Measurements from ENCODE around the gene ALX4.

Gene ALX4

DNA sequence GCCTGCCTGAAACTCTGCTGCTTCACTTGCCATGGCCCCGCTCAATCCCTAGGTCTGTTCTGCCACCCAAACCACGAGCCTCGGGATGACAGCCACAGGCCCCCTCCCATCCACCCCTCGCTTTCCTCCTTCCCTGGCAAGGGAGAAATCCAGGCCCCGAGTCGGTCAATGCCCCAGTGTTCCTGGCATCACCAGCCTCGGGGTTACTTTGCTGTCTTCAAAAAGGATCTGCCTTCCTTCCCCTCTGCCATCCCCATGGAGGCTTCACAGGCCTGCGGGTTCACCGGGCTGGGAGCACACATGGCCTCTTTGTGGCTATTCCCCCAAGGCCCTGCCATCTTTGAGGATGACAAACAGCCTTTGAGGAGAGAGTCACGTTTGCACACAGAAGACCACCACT is 38.8 kb upstream of the ALX4 start:
- H4K12ac ChIP-seq (ENCODE audit: low read depth, low read length), result no peak overlapping the region
- H3K23ac ChIP-seq (ENCODE audit: low read length), result no peak overlapping the region
- no peak overlapping the region for H3K27ac ChIP-seq (ENCODE audit: low read depth, low read length)
- H2BK12ac ChIP-seq (ENCODE audit: low read length), result no peak overlapping the region
- no peak overlapping the region for H2AFZ ChIP-seq (ENCODE audit: insufficient read depth, low read length, poor library complexity)
- H3K36me3 ChIP-seq (ENCODE audit: control insufficient read depth in 1 of 2, insufficient read depth in 2 of 2, low read length in 2 of 2), result no peaks in the 10 kb centered on the region
- no peak overlapping the region for H3K18ac ChIP-seq (ENCODE audit: low read length)
- H3K4me1 ChIP-seq (ENCODE audit: control insufficient read depth in 1 of 2, insufficient read depth in 2 of 2, low read length in 2 of 2), result no peaks in the 10 kb centered on the region
- no peak overlapping the region for H3K4me2 ChIP-seq (ENCODE audit: low read length)
- no peak overlapping the region for H2BK120ac ChIP-seq (ENCODE audit: insufficient read depth, low read length, poor library complexity)
- H3K14ac ChIP-seq (ENCODE audit: low read length), result no peak overlapping the region
- peaks cover 3% of the 10 kb centered on the region for H3K9me3 ChIP-seq (ENCODE audit: insufficient read depth, low read depth, low read length)
- no peaks in the 10 kb centered on the region for H3K79me2 ChIP-seq (ENCODE audit: control insufficient read depth, insufficient read depth, low read length, poor library complexity)
- WGBS (ENCODE audit: extremely low coverage, insufficient coverage, insufficient read length), result no CpG with 5 or more reads among the region's 10 CpGs
- no peak overlapping the region for H2AK5ac ChIP-seq (ENCODE audit: low read length)
- DNase-seq, result no peak
- H3K4ac ChIP-seq (ENCODE audit: low read depth, low read length), result no peak overlapping the region
- no peak overlapping the region for H3K4me3 ChIP-seq (ENCODE audit: low read depth, low read length)
- H3K79me1 ChIP-seq (ENCODE audit: low read length), result no peaks in the 10 kb centered on the region
- H3K27me3 ChIP-seq (ENCODE audit: insufficient read depth, low read length), result peaks cover 2% of the 10 kb centered on the region
- no peak overlapping the region for H4K91ac ChIP-seq (ENCODE audit: low read depth, low read length)
- H4K8ac ChIP-seq (ENCODE audit: low read depth, low read length), result no peak overlapping the region
- H3K9ac ChIP-seq (ENCODE audit: low read length), result no peak overlapping the region
- no peak overlapping the region for H2BK5ac ChIP-seq (ENCODE audit: low read depth, low read length, poor library complexity)

DNA sequence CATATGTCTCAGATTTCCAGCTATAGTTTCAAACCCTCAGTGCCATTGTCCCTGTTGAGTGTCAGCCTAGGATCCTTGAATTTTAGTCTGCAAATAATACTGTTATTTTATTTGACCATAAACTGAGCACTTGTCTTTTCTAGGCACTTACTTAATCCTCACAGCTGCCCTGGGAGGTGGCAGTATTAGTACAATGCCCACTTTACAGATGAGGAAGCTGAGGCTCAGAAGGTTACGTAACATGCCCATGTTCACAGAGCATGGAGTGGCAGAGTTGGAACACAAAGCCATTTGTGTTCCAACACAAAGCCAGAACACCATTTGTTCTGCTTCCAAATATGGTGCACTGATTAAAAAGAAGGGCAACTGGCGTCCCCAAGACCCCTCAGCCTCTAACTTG is 38.2 kb upstream of the ALX4 start:
- no peak overlapping the region for H2BK12ac ChIP-seq (ENCODE audit: low read length)
- H3K4me1 ChIP-seq (ENCODE audit: control insufficient read depth in 1 of 2, insufficient read depth in 2 of 2, low read length in 2 of 2), result no peaks in the 10 kb centered on the region
- H3K18ac ChIP-seq (ENCODE audit: low read length), result no peak overlapping the region
- H2AFZ ChIP-seq (ENCODE audit: insufficient read depth, low read length, poor library complexity), result no peak overlapping the region
- H4K12ac ChIP-seq (ENCODE audit: low read depth, low read length), result no peak overlapping the region
- H2BK120ac ChIP-seq (ENCODE audit: insufficient read depth, low read length, poor library complexity), result no peak overlapping the region
- no CpG with 5 or more reads among the region's 2 CpGs for WGBS (ENCODE audit: extremely low coverage, insufficient coverage, insufficient read length)
- H4K91ac ChIP-seq (ENCODE audit: low read depth, low read length), result no peak overlapping the region
- H3K4ac ChIP-seq (ENCODE audit: low read depth, low read length), result no peak overlapping the region
- no peaks in the 10 kb centered on the region for H3K36me3 ChIP-seq (ENCODE audit: control insufficient read depth in 1 of 2, insufficient read depth in 2 of 2, low read length in 2 of 2)
- H3K79me2 ChIP-seq (ENCODE audit: control insufficient read depth, insufficient read depth, low read length, poor library complexity), result no peaks in the 10 kb centered on the region
- H3K9ac ChIP-seq (ENCODE audit: low read length), result no peak overlapping the region
- H3K4me2 ChIP-seq (ENCODE audit: low read length), result no peak overlapping the region
- no peak overlapping the region for H2AK5ac ChIP-seq (ENCODE audit: low read length)
- H3K9me3 ChIP-seq (ENCODE audit: insufficient read depth, low read depth, low read length), result peaks cover 3% of the 10 kb centered on the region
- H3K79me1 ChIP-seq (ENCODE audit: low read length), result no peaks in the 10 kb centered on the region
- no peak overlapping the region for H3K23ac ChIP-seq (ENCODE audit: low read length)
- H3K27me3 ChIP-seq (ENCODE audit: insufficient read depth, low read length), result peaks cover 2% of the 10 kb centered on the region
- no peak overlapping the region for H4K8ac ChIP-seq (ENCODE audit: low read depth, low read length)
- H3K14ac ChIP-seq (ENCODE audit: low read length), result no peak overlapping the region
- H3K27ac ChIP-seq (ENCODE audit: low read depth, low read length), result no peak overlapping the region
- DNase-seq, result no peak
- no peak overlapping the region for H2BK5ac ChIP-seq (ENCODE audit: low read depth, low read length, poor library complexity)
- H3K4me3 ChIP-seq (ENCODE audit: low read depth, low read length), result no peak overlapping the region

DNA sequence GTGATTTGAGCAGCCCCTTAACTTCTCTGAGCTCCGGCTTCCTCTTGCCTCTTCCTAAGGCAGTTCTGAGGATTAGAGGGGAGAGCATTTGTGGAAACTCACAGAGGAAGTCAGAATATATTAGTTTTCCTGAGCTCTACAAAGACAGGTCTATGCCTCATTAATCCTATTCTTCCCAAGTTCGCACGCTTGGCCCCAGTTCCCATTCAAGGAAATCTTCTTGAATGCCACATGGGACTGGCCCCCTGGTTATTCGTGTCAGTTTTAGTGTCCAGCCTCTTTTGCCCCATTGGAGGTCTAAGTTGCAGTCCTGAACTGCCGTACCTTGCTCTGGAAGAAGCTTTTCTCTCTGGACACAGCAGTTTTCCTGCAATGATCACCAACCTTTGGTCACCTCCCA is 37.6 kb upstream of the ALX4 start:
- Histone ChIP-seq H3K4me2 (ENCODE audit: low read length) (no peak overlapping the region), H3K18ac (ENCODE audit: low read length) (no peak overlapping the region), H3K79me2 (ENCODE audit: control insufficient read depth, insufficient read depth, low read length, poor library complexity) (no peaks in the 10 kb centered on the region), H3K27me3 (ENCODE audit: insufficient read depth, low read length) (peaks cover 2% of the 10 kb centered on the region), H3K27ac (ENCODE audit: low read depth, low read length) (no peak overlapping the region), H3K9me3 (ENCODE audit: insufficient read depth, low read depth, low read length) (peaks cover 3% of the 10 kb centered on the region), H4K12ac (ENCODE audit: low read depth, low read length) (no peak overlapping the region), H2AFZ (ENCODE audit: insufficient read depth, low read length, poor library complexity) (no peak overlapping the region), H4K91ac (ENCODE audit: low read depth, low read length) (no peak overlapping the region), H3K4me1 (ENCODE audit: control insufficient read depth in 1 of 2, insufficient read depth in 2 of 2, low read length in 2 of 2) (no peaks in the 10 kb centered on the region), H2BK5ac (ENCODE audit: low read depth, low read length, poor library complexity) (no peak overlapping the region), H3K4ac (ENCODE audit: low read depth, low read length) (no peak overlapping the region), H4K8ac (ENCODE audit: low read depth, low read length) (no peak overlapping the region), H3K79me1 (ENCODE audit: low read length) (no peaks in the 10 kb centered on the region), H2AK5ac (ENCODE audit: low read length) (no peak overlapping the region), H2BK120ac (ENCODE audit: insufficient read depth, low read length, poor library complexity) (no peak overlapping the region), H3K23ac (ENCODE audit: low read length) (no peak overlapping the region), H3K14ac (ENCODE audit: low read length) (no peak overlapping the region), H3K36me3 (ENCODE audit: control insufficient read depth in 1 of 2, insufficient read depth in 2 of 2, low read length in 2 of 2) (no peaks in the 10 kb centered on the region), H3K9ac (ENCODE audit: low read length) (no peak overlapping the region), H3K4me3 (ENCODE audit: low read depth, low read length) (no peak overlapping the region), H2BK12ac (ENCODE audit: low read length) (no peak overlapping the region)
- WGBS (ENCODE audit: extremely low coverage, insufficient coverage, insufficient read length), result no CpG with 5 or more reads among the region's 5 CpGs
- no peak for DNase-seq

DNA sequence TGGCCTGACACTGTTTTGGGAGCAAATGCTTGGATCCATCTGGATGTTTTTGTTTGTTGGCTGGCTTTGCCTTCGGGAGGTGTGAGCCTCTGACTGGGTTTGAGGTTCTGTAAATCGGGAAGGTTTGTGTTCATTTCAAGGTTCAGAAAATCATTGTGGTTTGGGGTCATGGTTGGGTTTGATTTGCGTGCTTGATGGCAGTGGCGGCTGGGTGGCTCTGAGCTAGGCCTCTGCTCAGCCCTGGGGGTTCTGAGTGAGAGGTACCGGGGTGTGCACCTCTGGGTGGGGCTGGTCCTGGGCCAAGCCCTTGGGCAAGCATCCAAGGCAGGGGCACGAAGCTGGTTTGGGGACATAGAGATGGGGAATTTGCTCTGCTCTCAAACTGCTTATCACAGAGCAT is 37.0 kb upstream of the ALX4 start:
- H3K9me3 ChIP-seq (ENCODE audit: insufficient read depth, low read depth, low read length), result peaks cover 3% of the 10 kb centered on the region
- no peak overlapping the region for H3K27ac ChIP-seq (ENCODE audit: low read depth, low read length)
- H3K79me1 ChIP-seq (ENCODE audit: low read length), result no peaks in the 10 kb centered on the region
- no CpG with 5 or more reads among the region's 6 CpGs for WGBS (ENCODE audit: extremely low coverage, insufficient coverage, insufficient read length)
- DNase-seq, result no peak
- H4K91ac ChIP-seq (ENCODE audit: low read depth, low read length), result no peak overlapping the region
- no peak overlapping the region for H3K4ac ChIP-seq (ENCODE audit: low read depth, low read length)
- no peaks in the 10 kb centered on the region for H3K36me3 ChIP-seq (ENCODE audit: control insufficient read depth in 1 of 2, insufficient read depth in 2 of 2, low read length in 2 of 2)
- H3K4me3 ChIP-seq (ENCODE audit: low read depth, low read length), result no peak overlapping the region
- no peak overlapping the region for H2BK12ac ChIP-seq (ENCODE audit: low read length)
- no peak overlapping the region for H2AFZ ChIP-seq (ENCODE audit: insufficient read depth, low read length, poor library complexity)
- H3K27me3 ChIP-seq (ENCODE audit: insufficient read depth, low read length), result peaks cover 2% of the 10 kb centered on the region
- H3K4me1 ChIP-seq (ENCODE audit: control insufficient read depth in 1 of 2, insufficient read depth in 2 of 2, low read length in 2 of 2), result no peaks in the 10 kb centered on the region
- H3K23ac ChIP-seq (ENCODE audit: low read length), result no peak overlapping the region
- H3K18ac ChIP-seq (ENCODE audit: low read length), result no peak overlapping the region
- H2AK5ac ChIP-seq (ENCODE audit: low read length), result no peak overlapping the region
- no peak overlapping the region for H4K8ac ChIP-seq (ENCODE audit: low read depth, low read length)
- H2BK5ac ChIP-seq (ENCODE audit: low read depth, low read length, poor library complexity), result no peak overlapping the region
- H2BK120ac ChIP-seq (ENCODE audit: insufficient read depth, low read length, poor library complexity), result no peak overlapping the region
- H3K9ac ChIP-seq (ENCODE audit: low read length), result no peak overlapping the region
- H3K79me2 ChIP-seq (ENCODE audit: control insufficient read depth, insufficient read depth, low read length, poor library complexity), result no peaks in the 10 kb centered on the region
- no peak overlapping the region for H3K14ac ChIP-seq (ENCODE audit: low read length)
- no peak overlapping the region for H3K4me2 ChIP-seq (ENCODE audit: low read length)
- H4K12ac ChIP-seq (ENCODE audit: low read depth, low read length), result no peak overlapping the region
